Measurements from ENCODE around the gene SLITRK1. TPM values are rescaled to one million over a fixed set of nuclear protein-coding genes. Genes with fewer than 3 reads are reported as not detected.

SLITRK1 gene
- total and polyA plus RNA-seq, 2 donors (not counting 3 experiments of a cell fraction or from before 2014, with no cell fraction given): not detected

GRCh38 chr13:83881140-83881684, 1.1 kb downstream of the SLITRK1 start:
- Histone ChIP-seq H3K36me3 (ENCODE audit: control insufficient read depth in 2 of 2, extremely low read depth in 1 of 2, insufficient read depth in 2 of 2, low read length in 2 of 2) (no peaks in the 10 kb centered on the region), H2AFZ (ENCODE audit: low read depth, low read length) (no peak overlapping the region), H3K27ac (ENCODE audit: insufficient read depth, low read depth, low read length) (no peak overlapping the region), H3K4me3 (replicated peaks in 1 of 3; ENCODE audit: insufficient read depth in 1 of 3, low read depth in 1 of 3, low read length in 3 of 3) (no peak overlapping the region), H4K20me1 (replicated peaks; ENCODE audit: control insufficient read depth, extremely low read depth, insufficient read depth, low read length) (no peaks in the 10 kb centered on the region), H3K79me2 (ENCODE audit: control insufficient read depth, insufficient read depth, low read length) (no peaks in the 10 kb centered on the region), H3K9me3 (replicated peaks; ENCODE audit: control insufficient read depth, insufficient read depth, low read length) (no peaks in the 10 kb centered on the region), H3K4me1 (ENCODE audit: control insufficient read depth, extremely low read depth, insufficient read depth, low read length) (no peaks in the 10 kb centered on the region), H3K27me3 (ENCODE audit: control insufficient read depth in 2 of 2, insufficient read depth in 2 of 2, low read length in 2 of 2) (no peaks in the 10 kb centered on the region), H3K9me1 (replicated peaks; ENCODE audit: control insufficient read depth, extremely low read depth, insufficient read depth, low read length) (no peaks in the 10 kb centered on the region), H3K4me2 (ENCODE audit: insufficient read depth, low read length) (no peak overlapping the region), H3K9ac (replicated peaks; ENCODE audit: extremely low read depth, insufficient read depth, low read length) (no peak overlapping the region)
- TF ChIP-seq MAX (IDR thresholded peaks at IDR 0.05; ENCODE audit: insufficient read depth, insufficient read length) (no peak), GATA2 (IDR thresholded peaks at IDR 0.05; ENCODE audit: insufficient read depth, insufficient read length, low read depth, low read length) (no peak), POLR2AphosphoS5 (IDR thresholded peaks at IDR 0.05; ENCODE audit: insufficient read depth, low read depth, low read length) (no peak), EZH2 (IDR thresholded peaks at IDR 0.05; ENCODE audit: borderline replicate concordance, low read depth, low read length, severe bottlenecking) (no peak), MYC (IDR thresholded peaks at IDR 0.05; ENCODE audit: low read depth, low read length) (no peak), JUN (IDR thresholded peaks at IDR 0.05; ENCODE audit: borderline replicate concordance, insufficient read depth, insufficient read length, low read depth) (no peak), POLR2A (IDR thresholded peaks at IDR 0.05; ENCODE audit: low read depth, low read length) (no peak)
- BruUV-seq (replicated peaks): no TSS peak
- CTCF ChIA-PET: no interaction called here
- dilution Hi-C loops (cut with MboI; ENCODE audit: extremely low pct_ligation_motif_present, low sequenced_read_pairs): no loop called here
- no peak for FAIRE-seq
- intact Hi-C loops (cut with micrococcal nuclease): no loop called here
- no peak for DNase-seq (ENCODE audit: low read depth, low spot score)
- POLR2A ChIA-PET: no interaction called here

Measured in endothelial cell of umbilical vein (primary cell).